GDM1 (cell line): Measurements from ENCODE around the gene DAPK1.

Experiments
- DNase-seq: peaks from one replicate; lab custom pipeline; 2025; lab: John Stamatoyannopoulos, UW

Gene DAPK1

GRCh38 chr9:87594194-87594593, 96.5 kb downstream of the DAPK1 start:
- no peak for DNase-seq

GRCh38 chr9:87594662-87595061, 97.0 kb downstream of the DAPK1 start:
- DNase-seq: no peak

- no peak for DNase-seq
These were observed 97.9 kb downstream of the DAPK1 start for GRCh38 chr9:87595610-87596009.

GRCh38 chr9:87596862-87597261, 99.2 kb downstream of the DAPK1 start:
- no peak for DNase-seq

GRCh38 chr9:87597710-87598443, 100.2 kb downstream of the DAPK1 start:
- no peak for DNase-seq

- DNase-seq: no peak
These were observed 102.4 kb downstream of the DAPK1 start for GRCh38 chr9:87599901-87600610.

- DNase-seq: no peak
These were observed 103.5 kb downstream of the DAPK1 start for GRCh38 chr9:87601176-87601575.

- no peak for DNase-seq
These were observed 103.9 kb downstream of the DAPK1 start for GRCh38 chr9:87601595-87601994.

GRCh38 chr9:87602933-87603643, 105.4 kb downstream of the DAPK1 start:
- no peak for DNase-seq

- no peak for DNase-seq
These were observed 106.3 kb downstream of the DAPK1 start for GRCh38 chr9:87603854-87604490.

- no peak for DNase-seq
These were observed 107.4 kb downstream of the DAPK1 start for GRCh38 chr9:87604886-87605588.

GRCh38 chr9:87605676-87606075, 108.0 kb downstream of the DAPK1 start:
- no peak for DNase-seq

- no peak for DNase-seq
These were observed 109.3 kb downstream of the DAPK1 start for GRCh38 chr9:87606841-87607521.

GRCh38 chr9:87607859-87608258, 110.2 kb downstream of the DAPK1 start:
- peak; percentile 34 for DNase-seq

GRCh38 chr9:87609002-87609401, 111.3 kb downstream of the DAPK1 start:
- no peak for DNase-seq

- DNase-seq: no peak
These were observed 111.8 kb downstream of the DAPK1 start for GRCh38 chr9:87609486-87609885.

- DNase-seq: no peak
These were observed 112.8 kb downstream of the DAPK1 start for GRCh38 chr9:87610200-87611155.

- DNase-seq: no peak
These were observed 114.1 kb downstream of the DAPK1 start for GRCh38 chr9:87611776-87612175.

- DNase-seq: no peak
These were observed 114.9 kb downstream of the DAPK1 start for GRCh38 chr9:87612536-87612935.
